ENCODE results near the gene PPARGC1A.

PPARGC1A gene

DNA sequence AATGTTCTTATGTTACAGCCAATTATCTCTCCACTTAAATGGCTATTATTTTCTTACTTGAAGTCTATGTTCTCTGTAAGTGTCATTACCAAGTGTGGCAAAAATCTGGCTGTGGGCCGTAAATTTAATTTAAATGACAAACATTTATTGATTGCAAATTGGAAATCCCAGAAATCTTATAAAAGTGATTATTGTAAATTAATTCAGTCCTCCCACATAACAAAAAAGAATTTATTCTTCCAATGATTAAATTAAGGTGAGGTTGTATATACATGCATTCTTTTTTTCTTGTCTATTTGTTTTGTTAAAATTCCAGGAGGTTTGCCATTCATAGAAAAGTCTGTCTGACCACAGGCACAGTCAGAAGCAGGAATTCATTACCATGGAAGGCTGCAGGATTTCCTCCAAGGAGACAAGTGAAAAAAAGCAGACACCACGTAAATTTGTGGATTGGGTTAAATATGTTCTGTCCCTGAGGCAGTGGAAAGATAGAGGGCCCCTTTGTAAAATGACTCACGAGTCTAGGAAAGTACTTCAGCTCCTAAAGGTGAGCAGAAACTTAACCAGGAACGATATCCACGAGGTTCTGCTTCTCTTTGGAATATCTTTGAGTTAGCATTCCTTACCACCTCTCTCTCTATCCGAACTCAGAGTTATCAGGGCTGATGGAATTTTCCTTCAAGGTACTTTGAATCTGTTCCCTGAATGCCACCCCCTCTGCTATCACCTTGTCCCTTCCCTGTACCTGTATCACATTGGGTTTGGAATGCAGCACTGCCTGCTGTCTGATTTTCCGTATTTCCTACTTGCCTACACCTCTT, 10.7 kb downstream of the PPARGC1A start:
- DNase-seq (ENCODE audit: low read depth in 2 of 2) = no peak

DNA sequence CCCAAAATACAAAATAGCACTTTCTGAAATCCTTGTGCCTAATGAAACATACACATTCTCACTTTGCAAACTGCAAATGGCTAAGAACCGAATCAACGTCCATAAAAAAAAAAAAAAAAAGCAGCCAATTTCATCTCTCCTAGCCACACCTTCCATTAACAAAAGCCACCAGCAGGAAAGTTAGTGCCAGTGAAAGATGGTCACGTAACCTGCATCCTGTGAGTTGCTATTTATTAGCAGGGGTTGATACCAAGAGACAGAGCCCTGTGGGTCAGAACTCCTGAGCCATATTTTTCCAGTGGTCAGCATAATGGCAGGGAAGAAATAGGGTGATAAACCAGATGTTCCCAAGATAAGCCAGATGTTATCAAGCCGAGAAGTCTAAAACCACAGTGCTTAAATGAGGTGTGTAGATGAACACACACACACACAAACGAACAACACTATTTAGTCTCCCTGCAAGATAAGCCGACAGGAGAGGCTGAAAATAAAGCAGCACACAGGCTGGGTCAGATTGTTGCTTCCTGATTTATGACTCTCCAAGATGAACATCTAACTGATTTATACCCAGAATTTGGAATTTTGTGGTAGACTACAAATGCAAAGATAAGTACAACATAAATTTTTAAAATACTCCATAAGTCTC, 11.5 kb downstream of the PPARGC1A start:
- DNase-seq (ENCODE audit: low read depth in 2 of 2) = no peak

DNA sequence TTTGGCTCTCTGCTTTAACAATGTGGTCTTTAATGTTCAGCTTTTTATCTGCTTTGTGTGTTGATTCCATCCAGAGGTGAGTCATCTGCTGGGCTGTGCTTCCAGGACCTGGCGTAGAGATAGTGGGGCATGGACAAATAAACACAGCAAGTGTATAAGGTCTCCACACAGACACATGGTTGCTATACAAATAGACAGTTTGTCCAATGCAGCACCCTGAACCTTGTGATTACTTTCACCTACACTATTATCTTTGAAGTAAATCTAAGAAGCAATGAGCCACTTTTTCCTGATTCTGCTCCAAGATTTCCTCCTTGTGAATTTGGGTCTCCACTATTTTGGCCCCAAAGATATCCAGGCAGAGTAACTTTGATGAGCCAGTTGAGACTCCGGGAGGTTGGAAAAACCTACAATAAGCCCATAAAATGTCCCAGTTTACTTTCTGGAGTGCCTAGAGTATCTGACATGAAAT, 12.1 kb downstream of the PPARGC1A start:
- no peak for DNase-seq (ENCODE audit: low read depth in 2 of 2)

DNA sequence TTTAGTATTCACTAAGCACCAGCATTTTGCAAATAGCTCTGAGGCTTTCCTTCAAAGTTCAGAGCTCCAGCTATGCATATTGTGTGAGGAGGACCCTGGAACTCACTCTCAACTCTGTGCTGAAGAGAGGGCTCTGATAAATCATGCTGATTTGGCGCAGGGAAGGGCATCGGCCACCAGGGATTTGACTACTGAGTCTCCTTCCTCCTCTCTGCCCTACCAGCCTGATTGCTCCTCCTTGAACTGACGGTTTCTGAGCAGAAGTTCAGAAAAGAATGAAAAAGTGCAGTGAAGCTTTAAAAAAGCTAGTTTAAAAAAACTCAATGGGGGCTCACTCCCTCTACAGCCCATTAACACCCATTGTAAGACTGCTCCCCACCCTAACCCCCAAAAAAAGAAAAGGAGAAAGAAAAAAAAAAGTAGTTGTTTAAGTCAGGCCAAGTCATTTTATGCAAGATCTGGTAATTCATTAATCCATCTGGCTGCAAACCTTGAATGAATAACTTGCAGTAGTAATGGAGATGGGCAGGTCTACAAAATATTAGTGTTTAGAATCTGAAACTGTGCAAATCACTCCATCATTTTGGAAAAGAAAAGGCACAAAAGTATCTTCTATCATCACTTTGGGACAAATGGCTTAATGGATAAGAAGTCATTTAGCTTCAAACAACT, 13.3 kb downstream of the PPARGC1A start:
- DNase-seq (ENCODE audit: low read depth in 2 of 2) = no peak

DNA sequence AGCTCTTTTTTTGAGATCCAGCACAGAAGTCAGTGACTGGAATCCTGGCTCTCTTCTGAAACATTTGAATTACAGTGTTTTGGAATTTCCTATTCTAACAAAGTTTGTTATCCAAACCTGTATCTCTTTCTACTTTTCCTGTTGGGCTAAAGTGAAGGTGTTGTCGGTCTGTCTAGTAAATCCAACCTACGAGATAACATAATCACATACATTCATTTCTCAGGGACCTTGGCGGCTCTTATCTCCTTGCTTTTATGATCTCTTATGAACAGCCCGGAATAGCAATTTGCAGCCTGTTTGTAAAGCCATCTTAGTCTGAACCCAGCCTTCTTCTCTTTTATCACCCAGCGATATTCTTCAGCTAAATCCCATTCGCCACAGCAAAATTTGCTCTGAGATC, 14.5 kb downstream of the PPARGC1A start:
- DNase-seq (ENCODE audit: low read depth in 2 of 2) = no peak

DNA sequence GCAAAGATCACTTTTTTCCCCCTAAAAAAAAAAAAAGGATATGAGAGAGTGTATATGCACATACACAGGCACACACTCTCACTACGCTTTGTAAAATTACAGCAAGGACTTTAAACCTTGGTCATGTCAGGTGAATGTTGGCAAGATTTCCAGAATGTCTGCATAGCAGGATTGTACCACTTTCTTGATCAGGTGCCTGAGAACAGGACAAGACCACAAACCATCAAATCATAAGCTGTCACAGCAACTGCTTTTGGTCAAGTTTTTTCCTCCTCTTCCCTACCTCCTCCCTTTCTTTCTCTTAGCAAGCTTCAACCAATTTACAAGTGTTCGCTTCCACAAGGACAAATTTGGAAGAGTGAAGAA, 15.3 kb downstream of the PPARGC1A start:
- no peak for DNase-seq (ENCODE audit: low read depth in 2 of 2)

DNA sequence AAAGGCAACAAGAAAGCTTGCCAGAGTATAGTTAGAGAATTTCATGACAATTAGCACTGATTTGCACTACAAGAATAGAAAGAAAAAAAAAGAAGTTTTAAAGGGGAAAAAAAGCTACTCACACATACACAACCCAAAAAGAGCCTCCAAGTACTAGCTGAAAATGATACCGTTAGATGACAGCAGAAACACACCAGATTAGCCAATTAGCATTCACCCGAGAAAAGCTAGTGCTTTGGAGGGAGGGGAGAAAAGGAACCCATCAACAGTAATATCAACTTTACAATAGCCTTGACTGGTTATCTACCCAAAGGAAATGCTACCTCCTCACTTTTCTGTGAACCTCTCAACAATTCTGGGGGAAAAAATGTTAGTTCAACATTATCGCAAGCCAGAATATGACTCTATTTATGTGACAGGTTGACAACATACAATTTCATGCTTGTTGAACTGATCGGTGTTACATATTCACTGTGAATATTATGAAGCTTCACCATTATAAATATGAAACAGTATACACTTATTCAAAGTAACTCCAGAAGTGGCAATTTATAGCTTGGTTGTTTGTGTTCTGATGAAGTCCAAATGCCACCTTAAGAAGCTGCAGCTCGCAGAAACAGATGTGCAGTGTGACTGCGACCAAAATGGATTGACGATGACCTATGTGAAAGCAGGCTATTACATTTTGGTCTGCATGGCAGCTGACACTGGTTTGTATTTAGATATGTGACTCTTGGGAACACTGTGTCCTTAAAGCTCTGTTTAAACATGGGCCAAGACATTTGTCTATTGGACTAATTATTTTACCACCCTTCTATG, 15.9 kb downstream of the PPARGC1A start:
- no peak for DNase-seq (ENCODE audit: low read depth in 2 of 2)

DNA sequence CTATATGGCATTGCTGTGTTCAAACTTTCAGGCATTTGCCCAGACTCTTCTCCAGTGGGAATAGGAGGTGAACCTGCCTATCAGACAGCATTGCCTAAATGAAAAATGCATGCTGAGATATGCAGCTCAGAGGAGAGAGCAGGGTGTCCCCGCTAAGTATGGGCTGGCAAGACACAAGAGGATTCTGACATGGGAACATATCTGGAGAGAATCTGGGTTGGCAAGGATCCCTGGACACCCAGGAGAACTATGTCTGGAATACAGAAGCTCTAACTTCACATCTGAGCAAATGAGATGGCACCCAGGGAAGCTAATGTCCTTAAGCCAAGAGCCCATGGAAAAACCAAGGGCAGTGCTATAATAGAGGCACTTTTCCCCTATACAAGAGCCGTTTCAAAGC, 18.4 kb downstream of the PPARGC1A start:
- no peak for DNase-seq (ENCODE audit: low read depth in 2 of 2)

DNA sequence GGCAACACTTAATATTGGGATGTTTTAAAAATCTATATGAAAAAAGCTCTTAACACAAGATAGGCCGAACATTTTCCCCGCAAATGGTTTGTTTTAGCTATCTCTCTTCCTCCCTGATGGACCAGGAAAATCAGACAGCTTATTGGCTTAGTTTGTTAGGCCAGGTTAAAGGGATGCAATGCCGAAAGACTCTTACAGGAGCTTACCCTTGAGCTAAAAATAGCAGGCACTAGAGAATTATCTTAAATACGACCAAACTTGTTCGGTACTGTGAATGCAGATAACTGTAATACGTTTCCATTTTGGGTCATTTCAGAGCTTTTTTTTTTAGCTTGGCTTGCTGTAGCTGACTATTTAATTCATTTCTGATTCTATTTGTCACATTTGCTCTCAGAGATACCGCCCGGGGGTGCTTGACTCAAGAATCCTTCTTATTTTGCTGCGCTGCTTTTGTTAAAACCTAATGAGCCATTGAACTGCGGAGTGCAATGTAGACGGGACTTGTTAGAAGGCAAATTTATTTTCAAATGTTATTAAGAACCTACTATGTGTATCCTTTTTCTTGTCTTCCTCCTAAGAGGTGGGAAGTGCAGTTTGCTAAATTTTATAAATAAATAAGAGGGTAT, 23.3 kb downstream of the PPARGC1A start:
- no peak for DNase-seq (ENCODE audit: low read depth in 2 of 2)

DNA sequence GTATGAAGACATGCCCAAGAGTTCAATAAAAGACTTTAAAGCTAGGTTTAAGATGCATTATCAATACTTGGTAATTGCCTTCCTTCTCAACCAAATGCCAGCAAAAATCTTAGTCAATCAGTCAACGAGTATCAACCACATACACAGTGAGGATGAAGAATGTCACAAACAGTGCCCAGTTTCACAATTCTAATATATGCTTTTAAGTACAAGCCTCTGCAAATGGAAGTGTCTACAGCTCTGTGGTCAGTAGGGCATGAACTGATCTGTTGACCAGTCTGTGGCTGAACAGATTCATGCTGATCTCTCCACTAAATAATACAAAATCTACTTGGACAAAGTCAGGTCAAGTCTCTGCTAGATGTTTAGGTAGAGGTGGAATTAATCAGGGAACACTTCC, 27.9 kb downstream of the PPARGC1A start:
- DNase-seq (ENCODE audit: low read depth in 2 of 2) = no peak

DNA sequence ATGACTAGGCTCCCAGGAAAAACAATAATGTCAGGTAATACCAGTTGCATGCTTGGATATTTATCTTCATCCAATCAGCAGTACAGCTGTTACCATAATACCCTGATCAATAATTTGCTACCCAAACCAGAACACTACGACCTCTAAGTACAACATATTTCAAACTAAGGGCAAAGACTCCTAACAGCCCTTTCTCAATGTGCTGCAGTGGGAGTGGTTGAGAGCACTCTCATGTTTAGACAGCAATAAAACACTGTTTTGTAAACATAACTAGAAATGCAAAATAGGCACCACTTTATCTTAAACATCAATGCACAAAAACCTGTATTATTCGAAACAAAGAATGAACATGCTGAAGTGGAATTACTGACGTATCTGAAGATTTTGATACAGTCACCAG, 28.9 kb downstream of the PPARGC1A start:
- DNase-seq (ENCODE audit: low read depth in 2 of 2) = no peak

DNA sequence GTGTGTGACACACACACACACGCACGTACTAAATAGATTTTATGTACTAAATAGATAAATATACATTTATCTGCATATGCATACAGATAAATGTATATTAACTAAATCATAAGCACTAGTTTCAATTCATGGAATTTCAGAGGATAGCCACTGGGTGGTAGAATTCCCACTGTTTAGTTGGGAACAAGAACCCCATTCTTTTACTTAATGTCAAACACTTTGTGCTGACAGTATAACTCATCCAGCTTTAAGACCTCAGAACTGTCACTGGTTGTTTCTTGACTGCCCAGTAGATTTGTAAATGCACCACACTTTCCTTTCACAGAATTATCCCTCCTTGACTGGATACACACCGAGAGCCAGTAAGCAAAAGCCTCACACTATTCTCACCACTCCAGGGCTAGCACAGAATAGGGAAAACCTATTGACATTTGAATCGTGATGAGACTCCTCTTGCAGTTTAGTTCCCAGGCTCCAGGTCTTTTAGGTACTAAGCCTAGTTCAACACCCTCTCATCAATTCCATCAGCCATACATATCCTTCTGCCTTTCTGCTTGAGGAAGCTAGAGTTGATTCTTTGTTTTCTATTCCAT, 32.4 kb downstream of the PPARGC1A start:
- DNase-seq (ENCODE audit: low read depth in 2 of 2) = no peak

DNA sequence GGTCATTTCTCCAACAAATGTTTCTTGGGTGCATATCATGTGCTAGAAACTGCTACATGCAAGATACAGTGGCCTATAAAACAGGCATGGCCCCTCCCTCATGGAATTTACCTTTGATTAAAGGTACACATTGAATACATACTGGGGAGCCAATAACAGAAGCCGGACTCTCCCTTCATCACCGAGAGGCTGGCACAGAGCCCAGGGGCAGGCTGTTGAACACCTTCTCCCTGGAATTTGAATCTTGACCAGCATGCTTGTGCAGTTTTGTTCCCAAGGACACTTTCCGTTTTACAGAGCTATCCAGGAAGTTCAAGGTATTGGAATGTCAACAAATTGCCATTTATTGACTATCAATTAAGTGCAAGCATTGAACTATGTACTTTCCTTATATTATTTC, 33.2 kb downstream of the PPARGC1A start:
- DNase-seq (ENCODE audit: low read depth in 2 of 2) = no peak

DNA sequence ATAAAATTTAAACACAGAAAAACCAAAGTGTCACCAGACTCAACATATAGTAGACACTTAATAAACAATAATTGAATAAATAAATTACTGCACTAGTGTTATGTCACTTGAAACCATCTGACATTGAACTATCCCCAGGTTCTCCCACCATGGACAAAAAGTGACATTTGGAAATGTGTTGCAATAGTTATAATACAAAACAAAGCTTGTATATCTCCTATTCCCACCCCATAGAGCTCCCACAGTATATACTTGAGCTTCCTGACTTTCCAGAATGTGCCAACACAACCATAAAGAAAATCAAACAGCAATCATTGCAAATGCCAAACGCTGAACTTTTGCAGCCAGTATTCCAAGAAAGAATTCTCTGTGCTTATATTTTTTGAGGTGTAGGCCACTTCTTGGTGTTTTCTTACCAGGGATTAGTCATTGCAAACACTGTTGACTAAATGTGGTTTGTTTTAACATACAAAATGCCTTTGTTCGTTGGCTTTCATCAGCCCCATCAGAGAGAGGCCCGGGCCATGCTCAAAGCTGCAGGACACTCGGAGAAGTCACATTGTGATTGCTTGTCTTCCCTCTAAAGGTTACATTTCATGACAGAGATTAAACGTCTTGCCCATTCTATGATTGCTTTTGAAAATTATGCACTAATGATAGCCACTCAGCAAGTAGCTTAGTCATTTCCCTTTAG, 33.8 kb downstream of the PPARGC1A start:
- DNase-seq (ENCODE audit: low read depth in 2 of 2) = no peak

DNA sequence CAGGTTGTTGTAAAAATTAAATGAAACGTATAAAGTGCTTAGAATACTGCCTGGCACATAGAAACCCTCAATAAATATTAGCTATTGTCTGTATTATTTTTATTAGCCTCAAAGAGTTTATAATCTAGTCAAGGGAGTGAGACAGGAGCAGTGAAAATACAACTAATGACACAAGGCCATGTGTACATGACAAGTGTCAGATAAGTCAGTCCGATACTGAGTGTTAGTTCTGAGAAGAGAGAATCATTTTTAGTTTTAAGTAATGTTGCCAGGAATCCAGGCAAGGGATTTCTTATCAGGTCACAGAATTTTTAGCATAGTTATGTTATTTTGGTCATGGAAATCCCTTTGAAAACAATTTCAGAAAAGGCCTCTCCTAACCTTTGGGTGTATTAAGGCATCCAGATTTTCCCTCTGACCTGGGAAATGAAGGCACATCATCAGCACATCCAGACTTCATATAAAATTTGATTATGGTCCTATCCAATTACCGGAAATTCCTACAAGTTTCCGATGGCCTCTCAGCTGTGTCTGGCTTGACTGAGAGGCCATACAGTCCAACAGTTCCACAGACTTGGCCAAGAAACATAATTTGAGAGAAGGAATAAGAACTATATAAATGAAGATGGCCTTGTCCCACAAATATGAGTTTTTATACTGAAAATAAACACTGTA, 35.7 kb downstream of the PPARGC1A start:
- DNase-seq (ENCODE audit: low read depth in 2 of 2) = no peak

DNA sequence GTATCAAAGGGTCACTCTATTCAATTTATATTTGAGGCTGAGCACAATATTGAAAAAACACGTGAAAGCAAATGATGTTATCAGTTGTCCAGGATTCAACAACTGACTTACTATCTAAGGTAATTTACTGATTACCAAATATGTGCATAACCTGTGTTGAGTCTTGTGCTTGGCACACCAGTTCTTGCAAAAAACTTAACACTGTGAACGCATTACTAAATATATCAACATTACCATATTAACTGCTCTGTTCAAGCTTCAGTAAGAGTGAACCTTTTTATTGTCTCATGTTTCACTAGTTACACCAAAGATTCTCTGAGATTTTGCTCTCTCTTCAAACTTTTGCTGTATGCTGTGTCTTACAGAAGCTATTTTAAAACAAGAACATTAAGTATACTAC, 38.4 kb downstream of the PPARGC1A start:
- no peak for DNase-seq (ENCODE audit: low read depth in 2 of 2)

DNA sequence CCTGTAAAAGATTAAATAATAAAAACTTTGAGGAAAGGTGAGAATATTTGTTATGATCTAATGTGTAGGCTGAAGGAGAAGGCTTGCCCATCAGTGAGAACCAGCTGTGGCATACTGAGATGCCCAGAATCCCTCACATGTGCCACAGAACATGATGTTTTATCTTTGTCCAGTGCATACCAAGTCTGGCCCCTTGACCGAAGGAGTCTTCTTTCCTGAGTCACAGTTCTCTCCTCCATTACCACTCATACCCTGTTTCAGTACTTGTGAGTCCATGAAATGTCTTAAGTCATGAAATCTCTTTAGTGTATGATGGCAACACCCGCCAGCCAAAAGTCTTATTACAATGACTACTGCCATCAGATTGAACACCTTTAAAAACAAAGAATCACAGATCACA, 42.7 kb downstream of the PPARGC1A start:
- no peak for DNase-seq (ENCODE audit: low read depth in 2 of 2)

DNA sequence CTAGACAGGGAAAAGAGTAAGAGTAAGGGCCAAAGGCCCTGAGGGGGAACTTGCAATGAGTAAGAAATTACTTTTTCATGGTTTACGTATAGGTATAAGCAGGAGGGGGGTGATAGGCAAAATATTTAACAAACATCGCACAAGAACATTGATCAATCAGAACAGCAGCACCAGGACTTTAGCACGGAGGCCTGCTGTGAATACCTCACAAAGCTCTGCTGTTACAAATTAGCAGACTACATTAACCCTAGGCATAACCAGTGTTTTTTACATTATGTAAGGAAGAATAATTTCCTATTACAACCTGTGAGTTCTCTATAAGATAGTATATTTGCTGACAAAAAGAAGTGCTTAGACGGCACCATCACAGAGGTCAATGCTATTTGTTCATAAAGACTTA, 44.9 kb downstream of the PPARGC1A start:
- no peak for DNase-seq (ENCODE audit: low read depth in 2 of 2)

DNA sequence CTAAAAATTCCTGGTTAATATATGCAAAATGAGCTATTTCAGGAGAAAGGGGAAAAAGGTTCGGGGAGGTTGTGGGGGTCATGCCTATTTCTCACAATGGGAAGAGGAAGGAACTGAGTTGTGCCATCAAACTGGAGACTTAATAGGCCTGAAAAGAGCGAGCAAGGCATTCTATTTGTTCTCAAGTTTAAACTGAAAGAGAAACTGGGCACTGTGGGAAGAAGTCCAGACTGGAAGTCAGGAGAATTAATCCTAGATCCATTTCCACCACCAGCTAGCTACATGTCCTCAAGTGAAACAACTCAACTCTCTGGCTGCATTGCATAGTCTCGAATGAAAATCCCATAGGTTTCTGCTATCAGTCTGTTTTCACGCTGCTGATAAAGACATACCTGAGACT, 50.6 kb downstream of the PPARGC1A start:
- DNase-seq (ENCODE audit: low read depth in 2 of 2) = no peak

DNA sequence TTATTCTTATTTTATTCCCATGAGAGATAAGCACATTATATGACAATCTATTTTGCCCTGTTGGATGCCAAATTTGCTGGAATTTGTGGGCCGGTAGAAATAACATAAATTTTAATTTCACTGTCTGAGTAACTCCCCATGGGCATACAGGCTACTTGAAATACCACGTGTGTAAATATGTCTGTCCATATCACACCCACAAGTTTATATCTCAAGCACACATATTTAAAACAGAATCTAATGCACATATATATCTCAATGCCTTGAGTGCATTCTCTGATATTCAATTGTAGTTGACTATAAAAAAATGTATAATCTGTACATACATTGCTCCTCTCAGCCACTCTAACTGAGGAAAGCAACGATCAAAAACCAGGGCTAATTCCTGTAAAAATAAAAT, 51.2 kb downstream of the PPARGC1A start:
- no peak for DNase-seq (ENCODE audit: low read depth in 2 of 2)

All from stimulated activated CD4-positive, alpha-beta T cell treated with anti-CD3 and anti-CD28 coated beads, Interleukin-12 subunit alpha, Interleukin-12 subunit beta, amount 100 ng/mL, for 24 hours (primary cell).